ENCODE data around the gene TSPAN5.

TSPAN5 gene

DNA sequence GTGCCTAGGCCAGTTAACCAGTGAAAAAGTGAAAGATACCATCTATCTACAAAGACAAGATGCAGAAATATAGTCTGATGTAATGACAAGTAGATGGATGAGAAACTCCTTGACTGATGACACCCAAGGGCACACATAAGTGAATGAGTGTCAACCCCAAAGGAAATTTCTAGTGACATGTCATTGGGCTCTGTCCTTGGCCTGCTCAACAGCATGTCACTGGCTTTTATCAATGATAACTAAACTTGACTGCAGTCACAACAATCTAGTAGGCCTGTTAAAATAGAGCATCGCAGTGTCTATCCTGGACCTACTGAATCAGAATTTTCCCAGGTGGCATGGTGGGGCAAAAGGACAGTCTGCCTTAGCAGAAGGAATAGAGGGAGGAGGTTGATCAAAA is 155.8 kb downstream of the TSPAN5 start:
- no peak for TF ChIP-seq CTCF (conservative IDR thresholded peaks at IDR 0.05; ENCODE audit: low read length)
- H3K4me3 ChIP-seq (ENCODE audit: low read length): no peak overlapping the region
- no peak for DNase-seq (ENCODE audit: low read depth)

DNA sequence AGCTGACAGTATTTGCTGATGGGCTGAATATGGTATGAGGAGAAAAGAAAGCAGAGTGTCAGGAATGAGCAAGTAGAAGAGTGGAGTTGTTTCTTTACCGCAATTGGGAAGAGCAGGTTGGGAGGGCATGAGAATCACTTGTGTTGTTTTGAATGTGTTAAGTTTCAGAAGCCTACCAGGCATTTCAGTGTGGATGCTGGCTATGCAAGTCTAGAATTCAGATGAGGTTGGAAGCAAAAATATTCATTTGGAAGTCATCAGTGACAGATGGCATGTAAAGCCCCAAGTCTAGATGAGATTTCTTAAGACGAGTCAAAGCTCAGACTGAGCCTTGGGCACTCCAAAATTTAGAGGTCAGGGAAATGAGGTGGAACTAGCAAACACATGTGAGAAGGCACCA is 156.4 kb downstream of the TSPAN5 start:
- no peak for DNase-seq (ENCODE audit: low read depth)
- no peak for TF ChIP-seq CTCF (conservative IDR thresholded peaks at IDR 0.05; ENCODE audit: low read length)
- no peak overlapping the region for H3K4me3 ChIP-seq (ENCODE audit: low read length)

DNA sequence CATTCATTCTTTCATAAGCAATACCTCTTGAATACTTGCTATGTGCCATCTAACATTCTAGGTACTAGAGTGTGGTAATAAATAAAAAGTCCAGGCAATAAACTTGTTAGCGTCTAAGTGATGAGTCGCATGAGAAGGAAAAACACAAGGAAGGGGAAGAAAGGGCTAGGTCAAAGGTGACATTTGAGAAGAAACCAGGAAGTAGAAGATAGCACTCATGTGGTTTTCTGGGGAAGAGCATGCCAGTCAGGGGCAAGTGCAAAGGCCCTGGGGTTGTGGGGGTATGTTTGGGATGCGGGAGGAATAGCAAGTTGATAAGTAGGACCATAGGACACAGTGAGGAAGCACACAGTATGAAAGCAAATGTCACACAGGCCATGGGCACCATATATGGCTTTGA is 157.0 kb downstream of the TSPAN5 start:
- H3K4me3 ChIP-seq (ENCODE audit: low read length): no peak overlapping the region
- DNase-seq (ENCODE audit: low read depth): no peak
- TF ChIP-seq CTCF (conservative IDR thresholded peaks at IDR 0.05; ENCODE audit: low read length): no peak

DNA sequence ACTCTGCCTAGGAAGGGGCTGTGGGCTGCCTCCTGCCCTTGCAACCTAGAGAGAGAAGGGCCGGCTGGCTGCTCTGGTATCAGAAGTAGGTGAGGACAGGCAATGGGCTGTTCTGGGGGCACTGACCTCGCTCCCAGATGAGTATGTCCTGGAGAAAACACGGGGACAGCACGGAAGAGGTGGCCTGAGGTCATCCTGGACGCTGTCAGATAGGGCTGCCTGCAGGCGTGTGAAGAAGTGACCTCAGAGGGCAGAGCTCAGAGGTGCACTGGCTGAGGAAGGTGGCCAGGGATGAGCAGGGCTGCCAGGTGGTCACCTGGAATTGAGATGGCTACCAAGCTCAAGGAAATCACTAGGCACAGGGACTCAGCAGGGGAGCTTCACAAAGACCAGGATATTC is 159.6 kb downstream of the TSPAN5 start:
- no peak for TF ChIP-seq CTCF (conservative IDR thresholded peaks at IDR 0.05; ENCODE audit: low read length)
- DNase-seq (ENCODE audit: low read depth): no peak

DNA sequence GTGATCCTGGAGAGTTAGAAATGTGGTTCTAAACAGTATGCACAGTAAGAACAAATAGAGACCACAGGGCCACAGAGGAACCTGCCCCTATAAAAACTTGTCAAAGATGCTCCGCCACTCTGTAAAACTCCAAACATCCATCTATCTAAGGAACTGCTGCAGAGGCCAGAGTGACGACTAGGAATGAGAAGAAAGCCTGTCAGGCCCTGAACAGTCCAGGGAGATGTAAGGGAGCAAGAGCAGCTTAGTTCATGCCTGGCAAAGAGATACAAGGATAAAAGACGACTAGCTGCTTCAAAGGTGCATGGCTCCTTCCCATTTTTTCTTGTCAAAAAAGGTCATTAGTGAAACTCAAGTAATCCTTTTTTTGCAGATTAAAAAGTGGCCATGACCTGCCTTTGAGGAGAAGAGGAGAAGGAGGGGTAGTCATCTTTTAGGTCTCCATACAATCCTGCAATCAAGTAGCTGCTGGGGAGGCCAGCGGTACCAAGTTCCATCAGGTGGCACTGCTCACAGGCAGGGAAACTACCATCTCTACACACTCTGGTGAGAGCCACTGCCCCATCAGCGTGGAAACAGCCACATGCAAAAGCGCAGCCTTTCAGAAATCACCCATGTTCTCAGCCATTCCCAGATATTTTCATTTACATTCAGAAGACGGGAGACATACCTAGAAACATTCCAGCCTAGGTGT is 162.1 kb downstream of the TSPAN5 start:
- DNase-seq (ENCODE audit: low read depth): no peak
- H3K4me3 ChIP-seq (ENCODE audit: low read length): no peak overlapping the region
- TF ChIP-seq CTCF (conservative IDR thresholded peaks at IDR 0.05; ENCODE audit: low read length): no peak

More for the DNA sequence above, 159.6 kb downstream of the TSPAN5 start:
- H3K4me3 ChIP-seq (ENCODE audit: low read length): no peak overlapping the region

GRCh38 chr4:98493296-98493695 is 165.1 kb downstream of the TSPAN5 start:
- no peak for DNase-seq (ENCODE audit: low read depth)
- H3K4me3 ChIP-seq (ENCODE audit: low read length): no peak overlapping the region
- TF ChIP-seq CTCF (conservative IDR thresholded peaks at IDR 0.05; ENCODE audit: low read length): no peak

GRCh38 chr4:98491899-98492559 is 166.4 kb downstream of the TSPAN5 start:
- DNase-seq (ENCODE audit: low read depth): peak; percentile 72
- no peak overlapping the region for H3K4me3 ChIP-seq (ENCODE audit: low read length)
- no peak for TF ChIP-seq CTCF (conservative IDR thresholded peaks at IDR 0.05; ENCODE audit: low read length)

Data from AG10803 (cell line).